Subcutaneous abdominal adipose tissue (tissue), 5 donors: ENCODE measurements around the gene PLPP6.

Experiments used
- H3K27ac ChIP-seq: one replicate; pipeline ENCODE4 v1.7.0; 2013; ENCODE audit warnings: low read depth, mild to moderate bottlenecking, inconsistent platforms, low read length, moderate library complexity
- H3K27me3 ChIP-seq, 5 donors: one replicate each; pipeline ENCODE4 v1.7.0; 2013; ENCODE audit warnings: low read length in 5 of 5, inconsistent platforms in 1 of 5; ENCODE audit not compliant: control insufficient read depth in 5 of 5, insufficient read depth in 4 of 5
- H3K36me3 ChIP-seq, 5 donors: one replicate each; pipeline ENCODE4 v1.7.0; 2013; ENCODE audit warnings: low read length in 5 of 5; ENCODE audit not compliant: control insufficient read depth in 5 of 5, insufficient read depth in 5 of 5
- H3K4me1 ChIP-seq, 5 donors: one replicate each; pipeline ENCODE4 v1.7.0; 2013; ENCODE audit warnings: low read length in 5 of 5, mild to moderate bottlenecking in 3 of 5, moderate library complexity in 1 of 5; ENCODE audit not compliant: control insufficient read depth in 5 of 5, insufficient read depth in 5 of 5
- H3K4me3 ChIP-seq, 5 donors: one replicate each; pipeline ENCODE4 v1.7.0; 2013; ENCODE audit warnings: low read length in 5 of 5, low read depth in 1 of 5
- H3K9ac ChIP-seq, 5 donors: one replicate each; pipeline ENCODE4 v1.7.0; 2013; ENCODE audit warnings: low read length in 5 of 5, mild to moderate bottlenecking in 4 of 5, moderate library complexity in 3 of 5
- H3K9me3 ChIP-seq, 5 donors: one replicate each; pipeline ENCODE4 v1.7.0; 2013; ENCODE audit warnings: low read length in 5 of 5; ENCODE audit not compliant: control insufficient read depth in 5 of 5
- donor health status: healthy.
- donor health status: healthy.
- donor health status: healthy.
- donor health status: healthy.
- donor health status: healthy.

PLPP6 gene

GRCh38 chr9:4671737-4672136, 9.6 kb downstream of the PLPP6 start:
- no peaks in the 10 kb centered on the region for H3K36me3 ChIP-seq
- H3K9ac ChIP-seq: no peak overlapping the region
- H3K27ac ChIP-seq: no peak overlapping the region
- no peaks in the 10 kb centered on the region for H3K9me3 ChIP-seq
- H3K27me3 ChIP-seq: no peaks in the 10 kb centered on the region
- H3K4me1 ChIP-seq: peaks cover 0 to 1% (median 0%) of the 10 kb centered on the region in 5 donors
- no peak overlapping the region for H3K4me3 ChIP-seq

- Histone ChIP-seq H3K9me3 (no peaks in the 10 kb centered on the region), H3K4me1 (peaks cover 0 to 12% (median 9%) of the 10 kb centered on the region in 5 donors), H3K36me3 (no peaks in the 10 kb centered on the region), H3K9ac (no peak overlapping the region), H3K4me3 (no peak overlapping the region), H3K27ac (peak overlapping the region; percentile 50), H3K27me3 (no peaks in the 10 kb centered on the region)
Measured at GRCh38 chr9:4674783-4675182, 12.7 kb downstream of the PLPP6 start.

- Histone ChIP-seq H3K27ac (no peak overlapping the region), H3K4me1 (peaks cover 4 to 29% (median 19%) of the 10 kb centered on the region in 5 donors), H3K9ac (no peak overlapping the region), H3K4me3 (no peak overlapping the region), H3K9me3 (no peaks in the 10 kb centered on the region), H3K36me3 (no peaks in the 10 kb centered on the region), H3K27me3 (no peaks in the 10 kb centered on the region)
Measured at GRCh38 chr9:4677392-4677791, 15.3 kb downstream of the PLPP6 start.

GRCh38 chr9:4678679-4679267, 16.7 kb downstream of the PLPP6 start:
- Histone ChIP-seq H3K4me3 (peak overlapping the region; percentile 82 to 97 (median 92)), H3K27ac (peak overlapping the region; percentile 97), H3K9me3 (no peaks in the 10 kb centered on the region), H3K36me3 (no peaks in the 10 kb centered on the region), H3K9ac (peak overlapping the region; percentile 40 to 95 (median 93)), H3K4me1 (peaks cover 4 to 29% (median 19%) of the 10 kb centered on the region in 5 donors), H3K27me3 (no peaks in the 10 kb centered on the region)

GRCh38 chr9:4679268-4680172, 17.4 kb downstream of the PLPP6 start, which contains the start of gene CDC37L1:
Gene CDC37L1, plus strand, starts transcription at chr9:4679569. Its CDS starts 199 bp downstream, at chr9:4679768.
- Histone ChIP-seq H3K36me3 (no peaks in the 10 kb centered on the region), H3K27me3 (no peaks in the 10 kb centered on the region), H3K27ac (peak within 1 kb of the TSS; percentile 97), H3K9ac (peak within 1 kb of the TSS; percentile 93 to 96 (median 95)), H3K4me3 (peak within 1 kb of the TSS; percentile 82 to 97 (median 92)), H3K9me3 (no peaks in the 10 kb centered on the region), H3K4me1 (peaks cover 4 to 29% (median 22%) of the 10 kb centered on the region in 5 donors)

- peak overlapping the region; percentile 82 to 97 (median 91) for H3K4me3 ChIP-seq
- no peaks in the 10 kb centered on the region for H3K9me3 ChIP-seq
- H3K27me3 ChIP-seq: no peaks in the 10 kb centered on the region
- H3K36me3 ChIP-seq: peaks cover 0 to 4% (median 3%) of the 10 kb centered on the region in 5 donors
- peak overlapping the region; percentile 93 to 96 (median 95) for H3K9ac ChIP-seq
- H3K27ac ChIP-seq: peak overlapping the region; percentile 97
- peaks cover 4 to 29% (median 25%) of the 10 kb centered on the region in 5 donors for H3K4me1 ChIP-seq
Measured at GRCh38 chr9:4680173-4680525, 18.1 kb downstream of the PLPP6 start.

- peak overlapping the region; percentile 97 for H3K27ac ChIP-seq
- H3K4me1 ChIP-seq: peaks cover 4 to 29% (median 25%) of the 10 kb centered on the region in 5 donors
- H3K36me3 ChIP-seq: peaks cover 3 to 9% (median 5%) of the 10 kb centered on the region in 5 donors
- H3K4me3 ChIP-seq: peak overlapping the region; percentile 82 to 97 (median 91)
- no peaks in the 10 kb centered on the region for H3K9me3 ChIP-seq
- H3K27me3 ChIP-seq: no peaks in the 10 kb centered on the region
- H3K9ac ChIP-seq: peak overlapping the region; percentile 93 to 96 (median 95)
Measured at GRCh38 chr9:4680750-4681149, 18.7 kb downstream of the PLPP6 start.

- peaks cover 4 to 33% (median 21%) of the 10 kb centered on the region in 5 donors for H3K4me1 ChIP-seq
- no peak overlapping the region for H3K9ac ChIP-seq
- H3K27me3 ChIP-seq: no peaks in the 10 kb centered on the region
- H3K9me3 ChIP-seq: no peaks in the 10 kb centered on the region
- H3K27ac ChIP-seq: no peak overlapping the region
- H3K4me3 ChIP-seq: no peak overlapping the region
- peaks cover 6 to 15% (median 11%) of the 10 kb centered on the region in 5 donors for H3K36me3 ChIP-seq
Measured at GRCh38 chr9:4684820-4685219, 22.7 kb downstream of the PLPP6 start.

GRCh38 chr9:4686112-4686511, 24.0 kb downstream of the PLPP6 start:
- Histone ChIP-seq H3K9me3 (no peaks in the 10 kb centered on the region), H3K9ac (no peak overlapping the region), H3K27ac (no peak overlapping the region), H3K4me3 (no peak overlapping the region), H3K27me3 (no peaks in the 10 kb centered on the region), H3K36me3 (peaks cover 9 to 26% (median 16%) of the 10 kb centered on the region in 5 donors), H3K4me1 (peaks cover 0 to 26% (median 12%) of the 10 kb centered on the region in 5 donors)

- H3K36me3 ChIP-seq: peaks cover 9 to 30% (median 19%) of the 10 kb centered on the region in 5 donors
- H3K4me1 ChIP-seq: peaks cover 0 to 22% (median 9%) of the 10 kb centered on the region in 5 donors
- H3K9me3 ChIP-seq: no peaks in the 10 kb centered on the region
- H3K4me3 ChIP-seq: no peak overlapping the region
- peak overlapping the region in 1 of 5 donors; percentile 7 for H3K9ac ChIP-seq
- peak overlapping the region; percentile 50 for H3K27ac ChIP-seq
- H3K27me3 ChIP-seq: no peaks in the 10 kb centered on the region
Measured at GRCh38 chr9:4686584-4686983, 24.5 kb downstream of the PLPP6 start.
